Activated T-helper 1 cell treated with Interleukin-2 at 50 U/mL for 16 hours (primary cell): Measurements from ENCODE around the gene SLC17A7.

ENCODE experiments used
- DNase-seq: peaks from one replicate; pipeline ENCODE4 v3.0.0-alpha.2; 2020; ENCODE audit warnings: low read depth

The SLC17A7 gene

DNA sequence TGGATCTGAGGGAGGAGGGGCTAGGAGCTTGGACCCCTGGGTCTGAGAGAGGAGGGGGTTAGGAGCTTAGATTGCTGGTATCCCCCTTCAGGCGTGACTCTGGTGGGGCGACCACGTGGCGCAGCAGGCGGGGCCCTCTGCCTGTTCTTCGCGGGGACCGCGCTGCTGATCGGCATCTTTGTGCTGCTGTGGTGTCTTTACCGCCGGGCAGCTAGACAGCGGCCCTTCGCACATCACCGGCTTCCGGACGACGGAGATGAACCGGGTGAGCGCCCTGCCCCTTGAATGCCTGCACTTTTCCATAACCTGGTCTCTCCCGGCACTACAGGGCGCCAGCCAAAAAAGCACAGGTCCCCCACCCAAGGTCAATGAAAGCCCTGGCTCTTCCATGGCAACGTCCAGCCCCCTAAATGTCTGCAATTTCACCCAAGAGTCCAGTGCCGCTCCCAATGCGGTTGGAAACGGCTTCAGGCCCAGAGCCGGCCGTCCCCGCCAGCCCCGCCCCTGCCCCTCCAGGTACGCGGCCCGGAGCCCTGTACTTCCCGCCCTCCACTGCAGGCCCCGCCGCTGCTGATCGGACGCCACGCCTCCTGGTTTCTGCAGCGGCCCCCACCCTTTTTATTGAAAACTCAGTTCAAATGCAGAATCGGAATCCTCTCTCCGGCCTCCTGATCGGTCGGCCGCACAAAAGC is 13.3 kb downstream of the SLC17A7 start:
- DNase-seq = no peak

DNA sequence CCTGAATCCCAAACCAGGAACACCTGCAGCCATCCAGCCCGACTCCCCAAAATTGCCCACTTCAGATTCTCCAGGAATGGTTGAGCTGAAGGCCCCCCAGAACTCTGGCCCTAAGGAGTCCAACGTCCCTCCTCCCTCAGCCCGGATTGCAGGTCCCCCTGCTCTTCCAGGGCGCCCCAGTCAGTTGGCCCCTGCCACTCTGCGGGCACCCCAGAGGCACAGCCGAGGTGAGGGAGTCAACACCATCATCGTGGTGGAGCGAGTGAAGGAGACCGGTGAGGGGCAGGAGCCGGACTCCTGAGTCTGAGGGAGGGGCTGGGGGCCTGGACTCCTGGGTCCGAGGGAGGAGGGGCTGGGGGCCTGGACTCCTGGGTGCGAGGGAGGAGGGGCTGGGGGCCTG is 14.0 kb downstream of the SLC17A7 start:
- DNase-seq = no peak

DNA sequence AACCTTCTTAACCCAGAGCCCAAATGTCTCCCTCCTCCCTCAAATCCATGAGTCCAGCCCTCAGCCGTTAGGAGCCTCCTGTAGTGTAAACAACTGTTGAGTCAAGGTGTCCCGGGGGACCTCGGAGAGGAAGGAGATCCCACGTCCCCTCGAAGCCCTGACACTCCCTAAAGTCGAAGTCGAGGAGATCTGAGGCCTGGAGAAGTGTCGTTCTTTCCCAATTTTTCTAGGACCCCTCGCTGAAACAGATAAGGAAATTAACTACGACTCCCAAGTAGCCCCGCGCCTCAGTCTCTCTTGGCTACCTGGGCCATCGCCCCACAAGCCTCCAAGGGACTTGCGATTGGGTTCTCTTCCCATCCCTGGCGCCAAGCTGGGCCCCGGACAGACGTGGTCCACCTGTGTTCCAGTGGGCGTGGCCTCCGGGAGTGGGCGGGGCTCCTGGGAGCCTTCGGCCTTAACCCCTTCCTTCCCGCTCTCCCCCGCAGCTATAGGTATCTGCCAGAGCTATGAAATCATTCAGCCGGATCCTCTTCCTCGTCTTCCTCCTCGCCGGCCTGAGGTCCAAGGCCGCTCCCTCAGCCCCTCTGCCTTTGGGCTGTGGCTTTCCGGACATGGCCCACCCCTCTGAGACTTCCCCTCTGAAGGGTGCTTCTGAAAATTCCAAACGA is 15.3 kb downstream of the SLC17A7 start:
- DNase-seq = no peak

DNA sequence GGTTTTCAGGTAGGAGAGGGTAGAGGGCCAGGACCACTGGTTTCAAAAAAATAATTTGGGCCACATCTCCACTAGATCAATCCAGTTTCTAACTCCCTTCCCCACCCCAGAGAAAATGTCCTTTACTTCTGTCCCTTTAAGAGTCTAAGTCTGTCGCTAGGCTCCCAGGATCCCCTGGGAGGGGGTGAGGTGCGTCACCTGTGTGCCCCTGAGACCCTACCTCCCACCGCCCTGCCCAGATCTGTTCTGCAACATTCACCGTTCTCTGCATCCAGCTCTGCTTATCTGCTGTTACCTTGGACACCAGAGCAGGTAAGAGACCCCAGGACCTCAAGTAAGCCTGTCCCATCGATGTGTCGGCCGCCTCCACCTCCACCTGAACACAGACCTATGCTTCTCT is 16.1 kb downstream of the SLC17A7 start, which contains the start of gene GFY:
GFY (plus strand) TSS at position 211 of the 400 bp plus-strand sequence. CDS start 1,043 bp downstream, outside the sequence.
- no peak for DNase-seq

DNA sequence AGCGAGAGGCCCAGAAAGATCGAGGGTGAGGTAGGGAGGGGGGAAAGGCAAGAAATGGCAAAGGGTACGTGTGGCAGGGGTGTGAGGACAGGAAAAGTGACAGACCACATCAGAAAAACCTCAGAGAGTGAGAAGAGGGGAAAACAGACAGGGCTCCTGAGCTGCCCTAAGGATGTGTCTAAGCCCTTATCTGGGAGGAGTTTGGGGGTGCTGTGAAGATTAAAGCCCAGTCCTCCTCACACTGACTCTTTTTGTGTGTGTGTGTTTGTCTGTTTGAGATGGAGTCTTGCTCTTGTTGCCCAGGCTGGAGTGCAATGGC is 17.4 kb downstream of the SLC17A7 start:
- no peak for DNase-seq

DNA sequence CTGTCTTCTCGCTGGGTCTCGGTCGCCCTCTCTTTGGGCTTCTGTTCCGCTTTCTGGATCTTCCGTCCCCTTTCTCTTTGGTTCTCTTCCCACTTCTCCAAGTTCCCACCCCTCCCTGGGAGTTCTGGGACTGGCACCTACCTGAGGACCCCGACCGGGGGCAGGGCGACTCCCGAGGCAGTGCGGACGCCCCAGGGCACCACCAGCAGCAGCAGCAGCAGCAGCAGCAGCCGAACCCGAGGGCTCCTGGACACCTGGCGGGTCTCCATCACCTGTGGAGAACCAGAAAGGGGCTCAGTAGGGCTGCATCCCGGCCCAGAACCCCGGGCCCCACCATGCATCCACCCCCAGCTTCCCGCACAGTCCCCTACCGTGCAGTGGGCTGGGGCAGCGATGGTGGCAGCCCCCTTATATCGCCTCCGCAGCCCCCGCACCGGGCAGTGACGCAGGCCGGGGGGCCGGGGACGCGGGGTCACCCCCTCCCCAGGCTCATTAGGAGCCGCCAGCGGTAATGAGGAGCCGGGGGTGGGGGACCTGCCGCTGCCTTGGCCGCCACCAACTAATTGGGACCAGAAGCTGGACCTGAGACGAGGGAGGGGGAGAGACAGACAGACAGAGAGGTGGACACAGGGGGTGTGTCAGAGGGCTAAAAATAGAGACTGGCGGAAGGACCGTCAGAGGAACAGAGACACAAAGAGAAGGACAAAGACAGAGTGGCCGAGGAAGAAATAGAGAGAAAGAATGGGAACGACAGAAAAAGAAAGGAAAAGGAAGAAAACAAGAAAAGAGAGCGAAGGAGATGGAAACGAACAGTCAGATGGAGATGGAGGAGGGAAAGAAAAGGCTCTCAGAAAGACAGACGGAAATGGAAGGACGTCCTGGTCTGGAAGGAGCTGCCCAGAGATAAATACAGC is 18.0 kb downstream of the SLC17A7 start, which contains the start of gene PTH2:
PTH2 (minus strand) TSS at position 371 of the 914 bp plus-strand sequence; CDS start at position 269, 102 bp downstream.
- no peak for DNase-seq

DNA sequence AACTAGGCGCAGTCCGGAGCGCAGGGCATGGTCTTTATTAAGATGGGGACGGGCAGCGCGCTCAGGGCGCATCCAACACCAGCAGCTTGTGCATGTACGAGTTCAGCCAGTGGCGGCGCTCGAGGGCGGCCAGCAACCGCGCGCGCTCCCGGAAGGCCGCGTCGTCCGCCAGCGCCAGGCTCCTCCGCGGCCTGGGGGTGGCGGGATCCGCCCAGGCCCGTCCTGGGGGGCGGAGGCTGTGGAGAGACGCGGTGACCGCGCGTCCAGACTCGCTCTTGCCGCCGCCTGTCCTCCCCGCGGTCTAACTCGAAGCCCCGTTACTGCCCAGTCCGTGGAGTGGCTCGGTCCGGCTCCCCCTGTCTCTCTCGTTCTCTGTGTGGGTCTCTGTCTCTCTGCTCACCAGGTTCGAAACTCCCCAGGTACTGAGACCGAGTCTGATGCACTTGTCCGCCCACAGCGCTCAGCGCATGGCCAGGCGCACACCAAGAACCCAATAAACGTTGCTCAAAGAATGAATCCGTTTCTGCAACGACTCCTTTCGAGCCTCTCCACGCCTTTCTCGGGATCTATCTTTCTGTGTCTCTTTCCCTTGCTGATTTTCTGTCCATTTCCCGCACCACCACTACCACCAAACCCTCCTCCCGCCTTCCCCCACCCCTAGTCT is 18.8 kb downstream of the SLC17A7 start:
- no peak for DNase-seq

DNA sequence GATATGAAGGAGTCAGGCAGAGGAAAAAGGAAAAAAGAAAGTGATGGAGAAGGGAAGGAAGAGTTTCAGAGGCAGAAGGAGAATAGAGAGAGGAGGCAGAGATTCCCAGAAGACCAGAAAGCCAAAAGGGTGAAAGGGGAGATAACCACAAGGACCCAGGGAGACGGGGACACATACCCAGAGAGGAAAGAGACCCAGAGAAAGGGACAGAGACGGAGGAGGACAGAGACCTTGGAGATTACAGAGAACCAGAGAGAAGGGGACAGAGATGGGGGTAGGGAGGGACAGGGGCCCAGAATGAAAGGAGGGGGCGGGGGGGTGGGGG is 19.5 kb downstream of the SLC17A7 start:
- DNase-seq = no peak

DNA sequence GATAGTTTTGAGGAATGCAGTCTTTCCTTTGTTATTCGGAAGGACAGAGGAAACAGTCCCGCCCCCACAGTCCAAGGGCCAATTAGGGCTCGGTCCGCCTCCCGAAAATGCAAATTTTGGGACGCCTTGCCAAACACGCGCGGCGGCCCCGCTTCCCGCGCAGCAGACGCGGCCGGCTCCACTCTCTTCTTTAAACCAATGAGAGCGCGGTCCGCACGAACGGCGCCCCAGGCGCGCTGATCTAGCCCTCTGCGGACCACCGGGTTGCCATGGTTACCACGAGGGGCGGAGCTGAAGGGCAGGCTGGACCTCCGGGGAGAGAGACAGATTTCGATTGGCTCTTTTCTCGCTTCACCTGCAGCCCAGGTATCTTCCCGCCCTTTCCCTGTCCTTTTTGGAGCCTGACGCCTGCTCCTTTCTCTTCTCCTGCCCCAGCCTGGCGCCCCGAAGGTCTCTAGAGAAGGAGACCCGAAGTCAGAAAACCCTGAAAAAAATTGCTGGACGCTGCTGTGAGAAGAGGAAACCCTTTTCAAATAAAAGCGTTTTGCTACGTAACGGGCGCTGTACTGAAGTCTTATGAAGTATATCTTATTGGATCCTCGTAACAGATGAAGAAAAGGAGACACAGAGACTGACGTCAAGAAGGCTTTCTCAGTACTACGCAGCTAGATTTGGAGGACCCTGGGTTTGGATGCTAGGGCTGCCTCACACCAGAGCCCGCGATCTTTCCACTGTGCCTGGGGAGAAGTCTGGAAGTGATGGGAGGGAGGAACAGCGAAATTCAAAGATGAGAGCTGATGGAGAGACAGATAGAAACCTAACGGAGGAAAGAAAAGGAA is 20.1 kb downstream of the SLC17A7 start:
- no peak for DNase-seq

DNA sequence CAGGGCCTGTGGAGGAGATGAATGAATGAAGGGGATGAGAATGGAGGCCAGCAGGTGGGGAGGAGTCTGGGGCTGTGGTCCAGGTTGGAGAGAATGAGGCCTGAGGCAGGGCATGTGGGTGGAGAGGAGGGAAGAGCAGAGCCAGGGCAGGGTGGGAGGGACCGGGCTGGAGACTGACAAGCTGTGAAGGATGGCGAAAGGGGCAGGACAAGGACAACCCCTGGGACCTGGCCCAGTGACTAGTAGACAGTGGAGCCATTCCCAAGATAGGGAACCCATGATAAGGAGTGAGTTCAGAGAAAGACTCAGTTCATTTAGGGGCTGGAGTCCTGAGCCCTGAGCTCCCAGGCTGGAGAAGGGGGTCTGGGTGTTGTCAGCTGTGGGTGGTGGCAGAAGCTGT is 21.1 kb downstream of the SLC17A7 start:
- no peak for DNase-seq

DNA sequence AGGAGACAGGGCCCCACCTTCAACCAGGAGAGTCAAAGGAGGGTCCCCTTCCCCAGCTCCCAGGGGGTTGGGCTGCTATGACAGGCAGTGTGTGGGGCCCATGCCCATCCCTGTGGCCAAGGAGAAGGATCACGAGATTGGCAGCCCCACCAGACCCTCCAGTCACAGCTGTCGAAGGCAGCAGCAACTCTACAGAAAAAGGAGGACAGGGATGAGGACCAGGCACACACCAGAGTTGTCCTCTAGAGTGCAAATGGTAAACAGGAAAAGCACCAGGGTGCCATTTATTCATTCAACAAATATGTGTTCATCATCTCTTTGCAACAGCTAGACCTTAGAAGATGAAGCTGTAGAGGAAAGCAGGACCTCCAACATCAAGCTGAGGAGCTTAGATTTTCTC is 22.2 kb downstream of the SLC17A7 start:
- no peak for DNase-seq

DNA sequence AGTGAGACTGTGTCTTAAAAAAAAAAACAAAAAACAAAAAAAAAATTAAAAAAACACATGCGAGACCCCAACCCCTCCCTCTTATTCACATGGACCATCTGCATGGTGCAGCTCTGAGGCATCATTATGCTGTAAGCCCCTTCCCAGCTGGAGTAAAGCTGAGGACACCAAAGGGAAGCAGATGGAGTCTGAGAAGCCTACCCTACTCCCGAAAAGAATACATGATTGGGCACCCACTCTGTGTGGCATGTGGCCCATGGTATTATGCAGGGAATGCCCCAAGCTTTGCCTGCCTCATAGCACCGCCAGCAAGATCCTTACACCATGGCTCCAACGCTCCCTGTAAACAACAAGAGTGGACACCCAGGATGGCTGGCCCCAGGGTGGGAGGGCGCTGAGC is 22.8 kb downstream of the SLC17A7 start:
- DNase-seq = no peak

DNA sequence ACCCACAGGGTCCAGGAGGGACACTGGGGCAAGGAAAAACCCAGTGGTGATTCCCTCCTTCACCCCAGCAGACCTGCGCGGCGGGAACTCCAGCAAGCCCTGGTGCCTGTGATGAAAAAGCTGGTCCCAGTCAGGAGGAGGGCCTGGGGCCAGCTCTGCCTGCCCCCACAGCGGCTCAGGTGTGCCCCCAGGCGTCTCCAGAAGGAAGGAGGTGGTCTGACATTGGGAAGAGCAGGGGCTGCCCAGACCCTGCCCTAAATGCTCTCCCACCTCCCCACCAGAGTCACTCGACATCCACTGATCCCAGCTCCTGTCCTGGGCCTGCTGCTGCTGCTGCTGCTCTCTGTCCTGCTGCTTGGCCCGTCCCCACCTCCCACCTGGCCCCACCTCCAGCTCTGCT is 24.2 kb downstream of the SLC17A7 start:
- DNase-seq = no peak

DNA sequence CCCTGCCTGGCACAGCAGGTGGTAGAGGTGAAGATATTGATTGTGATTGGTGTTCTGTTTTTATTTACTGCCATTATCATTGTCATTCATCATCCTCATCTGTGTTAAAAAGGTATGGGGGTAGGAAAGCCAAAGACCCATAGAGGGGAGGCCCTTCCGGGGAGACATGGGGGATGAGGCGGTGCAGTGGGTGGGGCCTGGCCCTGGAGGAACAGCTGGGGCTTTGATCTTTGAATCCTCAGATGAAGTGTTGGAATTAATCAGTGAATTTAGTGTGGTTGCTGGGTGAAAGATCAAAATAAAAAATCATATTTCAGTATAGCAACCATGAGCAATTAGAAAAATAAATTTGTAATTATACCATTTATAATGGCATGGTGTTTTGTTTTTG is 25.5 kb downstream of the SLC17A7 start:
- DNase-seq = no peak

DNA sequence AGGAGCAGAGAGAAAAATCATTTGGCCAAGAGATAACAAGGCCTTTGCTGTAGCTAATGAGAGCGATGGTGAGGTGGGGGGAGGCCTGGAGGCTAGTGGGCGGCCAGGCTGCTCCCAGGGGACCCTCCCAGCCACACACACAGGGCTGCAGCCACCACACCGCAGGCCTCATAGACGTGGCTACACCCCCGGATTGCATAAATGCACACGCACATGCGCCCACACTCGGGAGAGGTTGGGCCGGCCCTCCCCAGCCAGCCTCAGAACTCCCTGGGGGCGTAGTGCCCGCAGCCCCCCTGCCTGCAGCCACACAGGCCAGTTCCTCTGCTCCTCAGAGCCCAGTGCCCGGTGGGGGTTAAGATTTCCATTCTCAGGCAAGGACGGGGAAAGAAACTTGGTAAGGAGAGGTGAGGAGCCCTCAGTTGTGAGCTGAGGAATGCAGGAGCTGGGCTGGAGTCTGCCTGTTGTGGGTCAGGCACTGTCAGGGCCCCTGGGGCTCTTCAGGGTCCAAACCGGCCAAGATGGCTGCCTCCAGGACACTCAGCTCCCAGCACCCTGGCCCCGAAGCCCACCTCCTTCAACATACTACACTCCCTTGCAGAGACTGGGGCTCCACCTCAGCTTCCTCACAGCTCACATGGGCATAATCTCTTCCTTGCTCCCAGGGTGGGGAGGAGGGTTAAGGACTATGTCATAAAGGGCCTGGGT is 26.1 kb downstream of the SLC17A7 start:
- no peak for DNase-seq

DNA sequence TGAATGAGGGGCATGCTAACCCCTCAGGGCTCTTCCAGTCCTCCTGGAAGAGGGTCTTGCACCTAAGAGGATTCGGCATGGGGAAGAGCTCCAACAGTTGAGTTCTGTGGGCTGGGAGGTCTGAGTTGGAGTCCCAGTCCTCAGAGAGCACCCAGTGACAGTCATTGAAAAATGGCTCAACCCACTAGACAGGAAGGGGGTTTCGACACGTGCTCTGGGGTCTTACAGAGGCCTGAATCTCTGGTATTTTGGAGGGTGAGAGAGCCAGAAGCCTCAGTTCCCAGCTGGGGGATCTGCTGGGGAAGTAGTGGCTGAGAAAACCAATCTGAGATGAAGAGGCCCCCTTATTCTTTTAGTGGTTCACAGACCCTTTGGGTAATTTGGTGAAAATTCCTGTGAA is 27.1 kb downstream of the SLC17A7 start:
- no peak for DNase-seq

DNA sequence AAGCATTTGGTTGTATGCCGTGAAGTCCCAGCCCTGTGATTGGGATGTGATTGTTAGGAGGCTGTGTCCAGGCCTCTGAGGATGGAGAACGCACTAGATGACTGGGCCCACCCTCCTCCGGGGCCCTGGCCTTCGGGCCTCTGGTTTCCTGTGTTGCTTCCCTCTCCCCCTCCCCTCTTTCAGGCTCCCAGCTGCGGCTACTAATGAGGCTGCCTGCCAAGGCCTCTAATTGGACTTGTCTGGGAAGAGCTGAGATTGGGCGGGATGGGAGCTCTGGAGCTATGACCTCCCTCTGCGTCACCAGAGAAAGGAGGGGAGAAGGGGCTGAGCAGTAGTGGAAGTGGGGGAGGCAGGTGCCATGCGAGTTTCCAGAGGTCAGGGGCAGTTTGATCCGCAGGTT is 28.0 kb downstream of the SLC17A7 start:
- no peak for DNase-seq

DNA sequence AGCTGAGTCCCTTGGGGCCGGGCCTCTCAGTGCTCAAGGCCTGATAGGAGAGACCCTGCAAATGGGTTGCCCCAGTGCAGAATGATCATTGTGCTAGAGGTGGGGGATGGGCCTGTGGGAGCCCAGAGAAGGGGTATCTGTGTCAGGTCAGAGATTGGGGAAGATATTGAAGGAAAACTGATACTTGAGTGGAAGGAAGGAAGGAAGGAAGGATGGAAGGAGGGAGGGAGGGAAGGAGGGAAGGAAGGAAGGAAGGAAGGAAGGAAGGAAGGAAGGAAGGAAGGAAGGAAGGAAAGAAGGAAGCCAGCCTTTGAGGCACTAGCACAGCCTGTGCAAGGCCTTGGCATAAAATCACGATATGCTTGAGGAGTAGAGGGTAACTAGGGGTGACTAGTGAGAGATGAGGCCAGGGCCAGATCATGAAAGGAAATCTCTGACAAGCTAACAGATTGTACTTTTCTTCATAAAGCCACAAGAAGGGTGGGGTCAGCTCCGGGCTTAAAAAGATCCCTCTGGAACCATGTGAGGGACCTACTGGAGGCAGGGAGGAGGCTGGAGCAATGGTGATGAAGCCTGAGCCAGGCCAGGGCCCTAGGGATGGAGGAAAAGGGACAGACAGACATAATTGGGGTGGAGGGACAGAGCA is 29.5 kb downstream of the SLC17A7 start:
- DNase-seq = no peak

DNA sequence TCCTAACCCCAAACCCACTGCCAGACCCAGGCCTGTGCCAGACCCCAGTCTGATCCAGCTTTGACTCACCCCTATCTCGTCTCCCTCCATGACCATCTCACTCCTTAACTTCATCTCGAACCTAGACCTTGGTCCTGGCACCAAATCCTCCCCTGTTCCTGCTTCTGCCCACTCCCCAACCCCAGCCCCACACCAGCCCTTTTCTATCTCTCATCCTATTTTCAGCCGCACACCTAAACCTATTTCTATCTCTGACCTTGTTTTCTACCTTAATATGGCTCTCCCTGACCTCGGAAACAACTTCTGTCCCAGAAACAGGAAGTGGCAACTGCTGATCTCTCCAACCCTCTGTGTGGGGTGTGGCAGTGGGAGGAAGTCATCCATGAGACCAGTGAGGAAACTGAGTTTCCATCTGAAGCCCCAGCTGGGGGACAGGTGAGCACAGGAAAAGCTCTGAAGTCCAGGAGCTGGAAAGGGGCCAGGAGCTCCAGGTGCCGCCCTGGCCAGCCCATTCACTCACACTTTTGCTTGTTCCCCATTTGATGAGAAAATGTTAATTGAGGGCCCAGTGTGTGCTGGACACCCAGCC is 31.8 kb downstream of the SLC17A7 start:
- no peak for DNase-seq
